IPS-NIHi11 (cell line): ENCODE data around the gene CNTNAP4.
A peak's percentile ranks its signal among the peaks of the same experiment; 100 is the strongest.

Experiments
- DNase-seq: peaks from one replicate; pipeline ENCODE4 v3.0.0; 2012; ENCODE audit warnings: mixed read lengths, low spot score

CNTNAP4 gene

GRCh38 chr16:76490036-76490639 is 212.9 kb downstream of the CNTNAP4 start:
- no peak for DNase-seq

GRCh38 chr16:76500006-76500405 is 222.8 kb downstream of the CNTNAP4 start:
- DNase-seq = no peak

DNA sequence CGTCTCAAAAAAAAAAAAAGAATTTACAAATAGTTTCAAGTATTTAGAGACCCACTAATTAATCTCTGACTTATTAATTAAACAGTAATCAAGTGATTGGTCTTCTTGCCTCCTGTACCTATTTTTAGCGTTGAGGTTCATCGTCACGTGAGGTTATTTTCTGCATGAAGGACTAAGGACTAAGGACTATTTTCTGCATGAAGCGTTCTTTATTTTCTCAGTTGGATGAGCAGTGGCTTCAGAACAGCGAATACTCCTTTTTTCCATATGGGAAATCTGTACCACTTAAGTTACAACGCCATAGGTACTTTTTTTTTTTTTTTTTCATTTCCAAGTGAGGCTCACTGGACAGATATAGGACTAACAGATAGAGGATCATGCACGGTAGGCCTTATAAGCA is 224.9 kb downstream of the CNTNAP4 start:
- no peak for DNase-seq

- no peak for DNase-seq
These were observed 225.4 kb downstream of the CNTNAP4 start for GRCh38 chr16:76502555-76502954.

DNA sequence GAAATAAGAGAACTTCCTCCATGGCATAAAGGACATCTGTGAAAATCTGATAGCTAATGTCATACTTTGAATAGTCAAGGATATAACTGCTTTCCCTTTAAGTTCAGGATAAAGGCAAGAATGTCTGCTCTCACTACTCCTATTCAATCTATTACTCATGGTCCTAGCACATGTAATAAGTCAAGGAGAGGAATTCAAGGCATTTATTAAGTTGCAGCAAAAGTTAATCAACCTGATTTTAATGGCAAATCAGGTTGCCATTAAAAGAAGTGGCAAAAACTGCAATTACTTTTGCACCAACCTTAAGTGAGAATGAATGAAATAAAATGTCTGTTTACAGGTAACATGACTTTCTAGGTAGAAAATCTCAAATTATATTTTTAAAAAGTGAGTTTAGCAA is 225.9 kb downstream of the CNTNAP4 start:
- no peak for DNase-seq

DNA sequence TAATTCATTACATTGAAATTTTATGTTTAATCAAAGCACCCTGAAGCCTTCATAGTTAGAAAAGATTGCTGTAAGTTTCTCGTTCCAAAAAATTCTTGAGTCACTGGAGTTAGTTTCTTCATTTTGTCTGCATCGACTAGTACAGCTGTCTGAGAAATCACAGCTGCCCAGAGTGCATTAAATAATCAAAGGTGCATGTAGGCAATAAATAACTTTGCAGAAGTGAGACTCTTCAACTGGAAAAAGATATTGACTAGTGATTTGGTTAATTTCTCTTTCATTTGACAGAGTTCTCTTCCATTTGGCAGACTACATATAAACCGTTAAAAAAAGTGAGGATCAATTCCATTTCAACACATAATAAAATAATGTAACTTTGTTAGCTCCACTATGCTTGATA is 234.0 kb downstream of the CNTNAP4 start:
- DNase-seq = no peak

- peak; percentile 17 for DNase-seq
These were observed 241.6 kb downstream of the CNTNAP4 start for GRCh38 chr16:76518781-76519180.

DNA sequence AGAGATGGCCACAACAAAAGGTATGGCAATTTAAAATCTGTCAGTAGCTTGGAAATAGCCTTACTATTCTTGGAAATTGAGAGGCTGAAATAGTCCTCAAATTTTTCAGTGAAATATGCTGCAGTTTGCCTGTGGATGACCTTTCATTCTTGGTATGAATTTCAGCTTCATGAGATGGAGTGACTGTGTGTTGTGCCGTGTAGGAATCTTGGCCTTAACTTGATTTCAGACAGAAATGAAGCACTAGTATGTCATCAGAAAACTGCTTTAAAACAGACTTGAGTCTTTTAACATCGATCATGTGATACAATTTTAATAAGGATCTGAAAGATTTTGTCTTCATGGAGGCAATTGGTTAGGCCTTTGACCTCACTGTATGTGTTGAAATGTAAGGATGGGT is 247.2 kb downstream of the CNTNAP4 start:
- no peak for DNase-seq

- DNase-seq = no peak
These were observed 247.6 kb downstream of the CNTNAP4 start for GRCh38 chr16:76524769-76525168.

DNA sequence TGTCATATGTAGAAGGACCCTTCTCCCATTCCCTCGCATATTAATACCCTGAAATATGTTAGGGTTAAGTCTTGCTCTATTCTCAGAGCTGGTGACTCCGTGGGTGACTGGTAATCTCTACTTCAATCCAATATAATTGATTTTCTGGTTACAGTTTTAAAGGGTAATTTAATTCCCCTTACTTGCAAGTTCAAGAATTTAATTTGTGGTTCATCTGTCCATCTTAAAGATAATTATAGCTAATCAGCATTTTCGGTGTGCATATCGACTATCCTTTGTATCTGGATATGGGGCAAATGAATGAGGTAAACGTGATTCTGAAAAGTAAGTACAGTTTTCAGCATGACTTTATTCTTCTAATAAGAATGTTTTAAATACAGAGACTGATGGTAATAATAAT is 250.0 kb downstream of the CNTNAP4 start:
- no peak for DNase-seq

DNA sequence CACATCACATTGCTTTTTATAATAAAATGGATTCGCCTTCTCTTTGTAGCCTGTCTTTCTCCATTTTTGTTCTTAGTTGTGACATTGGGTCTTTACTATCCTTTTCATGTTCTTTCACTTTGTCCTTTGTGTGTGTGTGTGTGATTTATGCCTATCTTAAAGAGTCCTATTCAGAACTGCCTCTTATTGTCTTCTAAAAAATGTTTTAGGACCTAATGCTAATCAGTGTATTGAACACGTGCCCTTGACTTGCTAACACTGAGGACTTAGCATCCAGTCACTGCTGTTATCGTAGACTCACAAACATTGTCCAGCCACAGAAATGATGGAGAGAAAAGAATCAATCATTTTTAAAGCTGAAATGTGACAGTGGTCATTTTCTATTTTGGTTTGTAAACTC is 251.9 kb downstream of the CNTNAP4 start:
- no peak for DNase-seq

DNA sequence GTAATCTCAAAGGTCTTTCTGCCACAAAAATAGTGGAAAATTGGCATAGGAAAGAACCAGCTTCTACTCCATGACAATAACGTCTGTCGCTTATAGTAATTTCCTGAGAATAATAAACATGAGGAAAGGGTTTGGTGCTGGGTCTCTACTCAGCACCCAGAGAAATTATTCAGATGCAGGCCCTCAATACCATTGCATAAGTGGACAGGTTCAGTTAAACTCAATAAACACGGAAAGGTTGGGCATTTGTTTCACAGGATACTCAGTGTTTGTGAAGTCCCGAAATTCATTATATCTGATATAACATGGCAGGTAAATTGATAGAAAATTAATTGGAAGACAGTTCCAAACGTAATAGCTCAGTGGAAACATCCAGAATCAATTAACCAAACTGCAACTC is 254.0 kb downstream of the CNTNAP4 start:
- no peak for DNase-seq

GRCh38 chr16:76532188-76532973 is 255.2 kb downstream of the CNTNAP4 start:
- DNase-seq = no peak

GRCh38 chr16:76539609-76540008 is 262.4 kb downstream of the CNTNAP4 start:
- no peak for DNase-seq

DNA sequence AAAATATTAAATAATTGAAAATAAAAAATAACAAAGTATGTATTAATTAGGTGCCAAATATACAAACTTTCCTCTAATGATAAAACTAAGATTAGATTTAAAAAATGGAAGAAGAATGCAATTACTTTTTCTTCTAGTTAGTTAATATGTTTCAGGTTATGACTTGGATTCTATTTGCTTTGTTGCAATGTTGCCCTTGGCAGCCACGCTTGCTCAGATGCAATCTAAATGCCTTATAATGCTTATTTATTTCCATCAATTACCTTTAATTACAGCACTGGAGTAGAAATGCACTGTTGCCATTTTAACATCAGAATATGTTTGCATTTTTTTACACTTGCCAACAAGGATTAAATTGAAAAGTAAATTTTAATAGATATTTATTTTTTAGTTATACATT is 263.9 kb downstream of the CNTNAP4 start:
- no peak for DNase-seq

GRCh38 chr16:76565542-76565941 is 288.3 kb downstream of the CNTNAP4 start:
- no peak for DNase-seq

DNA sequence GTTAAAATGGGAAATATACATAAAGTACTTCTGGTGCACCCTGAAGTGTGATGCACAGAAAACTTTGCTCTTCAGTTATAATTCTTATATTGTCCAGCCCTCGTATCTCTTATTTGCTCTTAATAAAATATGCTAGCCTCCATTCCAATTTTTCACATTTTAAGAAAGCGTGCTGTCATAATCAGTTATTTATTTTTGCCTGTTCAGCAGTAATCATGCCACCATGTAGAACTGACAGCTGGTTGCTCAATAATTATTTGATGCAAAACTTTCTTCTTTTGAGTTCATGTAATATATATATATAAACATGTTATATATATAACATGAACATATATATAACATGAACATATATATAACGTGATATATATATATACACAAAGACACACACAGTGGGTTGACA is 294.6 kb downstream of the CNTNAP4 start:
- no peak for DNase-seq

DNA sequence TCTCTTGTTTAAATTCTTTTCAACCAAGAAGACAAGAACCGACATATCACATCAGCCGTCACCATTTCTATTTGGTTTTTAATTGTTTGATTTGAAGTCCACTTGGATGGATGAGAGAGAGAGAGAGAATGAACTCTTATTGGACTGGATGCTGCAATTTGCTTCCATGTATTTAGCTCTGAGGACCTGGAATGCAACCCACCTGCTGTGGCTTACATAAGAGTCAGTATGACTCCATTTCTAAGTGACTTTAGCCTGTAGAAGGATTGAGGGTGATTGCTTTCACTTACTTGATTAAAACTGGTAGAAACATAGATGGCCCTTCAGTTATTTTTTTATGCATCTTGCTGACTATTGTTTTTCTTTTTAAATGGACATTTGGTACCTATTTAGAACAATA is 296.1 kb downstream of the CNTNAP4 start:
- no peak for DNase-seq

DNA sequence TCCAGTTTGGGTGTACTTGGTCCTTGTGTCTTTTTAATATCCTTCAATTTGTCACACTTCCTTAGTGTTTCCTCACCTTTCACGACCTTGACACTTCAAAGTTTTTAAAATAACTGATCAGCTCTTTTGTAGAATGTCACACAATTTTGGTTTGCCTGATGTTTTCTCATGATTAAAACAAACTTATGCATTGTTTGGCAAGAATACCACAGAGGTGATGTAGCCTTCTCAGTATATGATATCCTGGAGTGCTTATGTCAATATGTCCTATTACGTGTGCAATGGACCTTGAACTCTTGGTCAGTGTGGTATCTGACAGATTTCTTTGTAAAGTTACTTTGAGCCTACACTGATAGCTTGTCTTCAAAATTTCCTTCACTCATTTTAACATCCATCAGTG is 297.4 kb downstream of the CNTNAP4 start:
- DNase-seq = no peak

GRCh38 chr16:76576526-76576925 is 299.3 kb downstream of the CNTNAP4 start:
- DNase-seq = no peak

GRCh38 chr16:76577003-76577402 is 299.8 kb downstream of the CNTNAP4 start:
- DNase-seq = no peak

DNA sequence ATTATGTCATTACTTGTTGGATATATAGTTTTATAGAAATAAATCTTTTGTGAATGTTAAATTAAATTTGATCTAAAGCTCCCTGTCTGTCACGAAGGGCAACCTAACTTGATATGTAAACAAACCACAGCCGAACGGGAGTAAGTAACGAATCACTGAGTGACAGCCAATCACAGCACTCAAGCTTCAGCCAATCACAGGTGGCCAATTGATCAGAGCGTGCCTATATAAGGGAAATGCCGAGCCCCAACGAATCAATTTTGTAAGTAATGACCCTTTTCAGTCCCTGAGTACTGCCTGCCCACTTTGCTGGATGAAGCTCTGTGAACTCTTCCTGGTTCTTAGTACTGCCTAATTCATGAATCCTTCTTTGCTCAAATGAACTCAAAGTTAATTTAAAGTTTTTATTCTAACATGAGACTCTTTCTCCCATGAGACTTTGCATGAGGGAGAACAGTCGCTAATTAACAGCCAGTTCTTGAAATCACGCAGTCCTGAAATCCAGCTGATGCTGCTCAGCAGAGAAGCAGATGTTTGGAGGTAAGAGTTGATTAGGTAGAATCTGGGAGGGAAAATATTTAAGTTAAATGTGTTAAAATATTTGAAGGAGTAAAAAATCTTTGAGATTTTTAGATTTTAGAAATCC is 302.2 kb downstream of the CNTNAP4 start:
- peak; percentile 15 for DNase-seq

GRCh38 chr16:76583466-76583865 is 306.3 kb downstream of the CNTNAP4 start:
- no peak for DNase-seq
